NCI-H1092 (cell line): ENCODE results near the gene HSPA14.
"Not testable (repeated sequence)": the region's sequence is repeated elsewhere in the genome, so short reads cannot be mapped to it uniquely, and the experiment has no call there.

Source experiments
- DNase-seq: peaks from one replicate; lab custom pipeline; 2025; lab: John Stamatoyannopoulos, UW

HSPA14 gene

GRCh38 chr10:14884082-14884481 is 46.0 kb downstream of the HSPA14 start:
- no peak for DNase-seq

- DNase-seq, result no peak
Measured at GRCh38 chr10:14889318-14889717, 51.2 kb downstream of the HSPA14 start.

- DNase-seq, result no peak
Measured at GRCh38 chr10:14891151-14891550, 53.0 kb downstream of the HSPA14 start.

- DNase-seq, result no peak
Measured at GRCh38 chr10:14904316-14904732, 66.2 kb downstream of the HSPA14 start.

GRCh38 chr10:14904864-14905263 is 66.8 kb downstream of the HSPA14 start:
- no peak for DNase-seq

- DNase-seq, result no peak
Measured at GRCh38 chr10:14905890-14906289, 67.8 kb downstream of the HSPA14 start.

- no peak for DNase-seq
Measured at GRCh38 chr10:14906765-14907164, 68.7 kb downstream of the HSPA14 start.

- DNase-seq, result not testable (repeated sequence)
Measured at GRCh38 chr10:14907591-14907990, 69.5 kb downstream of the HSPA14 start.

GRCh38 chr10:14909101-14909500 is 71.0 kb downstream of the HSPA14 start:
- DNase-seq, result no peak

GRCh38 chr10:14910953-14911352 is 72.8 kb downstream of the HSPA14 start:
- no peak for DNase-seq

GRCh38 chr10:14911801-14912200 is 73.7 kb downstream of the HSPA14 start:
- no peak for DNase-seq

GRCh38 chr10:14916600-14916999 is 78.5 kb downstream of the HSPA14 start:
- DNase-seq, result no peak

- DNase-seq, result no peak
Measured at GRCh38 chr10:14917827-14918226, 79.7 kb downstream of the HSPA14 start.

- DNase-seq, result no peak
Measured at GRCh38 chr10:14918964-14919363, 80.9 kb downstream of the HSPA14 start.
